Medulla oblongata (tissue), 1 donor: ENCODE results near the gene LPP.
A peak's percentile ranks its signal among the peaks of the same experiment; 100 is the strongest.

Experiments used
- DNase-seq: peaks from one replicate; pipeline ENCODE4 v3.0.0-alpha.2; 2015; ENCODE audit errors: extremely low spot score

LPP gene

GRCh38 chr3:188746291-188746783 is 592.4 kb downstream of the LPP start:
- no peak for DNase-seq

DNA sequence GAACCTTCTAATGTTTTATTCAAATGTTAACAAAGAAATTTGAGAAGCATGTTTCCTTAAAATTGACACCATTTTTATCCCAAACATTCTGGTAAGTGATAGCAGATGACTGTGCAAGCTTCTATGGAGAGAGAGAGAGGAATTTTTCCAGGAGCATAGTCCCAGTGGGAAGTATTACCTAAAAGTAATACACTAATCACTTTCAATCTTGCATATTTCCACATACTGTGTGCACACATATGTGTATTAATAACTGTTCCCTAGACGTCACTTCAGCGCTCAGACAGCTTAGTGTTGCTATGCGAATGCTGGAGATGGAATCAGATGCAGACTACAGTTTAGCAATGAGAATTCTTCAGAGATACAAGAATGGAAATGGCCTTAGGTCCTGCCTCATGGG is 593.5 kb downstream of the LPP start:
- no peak for DNase-seq

DNA sequence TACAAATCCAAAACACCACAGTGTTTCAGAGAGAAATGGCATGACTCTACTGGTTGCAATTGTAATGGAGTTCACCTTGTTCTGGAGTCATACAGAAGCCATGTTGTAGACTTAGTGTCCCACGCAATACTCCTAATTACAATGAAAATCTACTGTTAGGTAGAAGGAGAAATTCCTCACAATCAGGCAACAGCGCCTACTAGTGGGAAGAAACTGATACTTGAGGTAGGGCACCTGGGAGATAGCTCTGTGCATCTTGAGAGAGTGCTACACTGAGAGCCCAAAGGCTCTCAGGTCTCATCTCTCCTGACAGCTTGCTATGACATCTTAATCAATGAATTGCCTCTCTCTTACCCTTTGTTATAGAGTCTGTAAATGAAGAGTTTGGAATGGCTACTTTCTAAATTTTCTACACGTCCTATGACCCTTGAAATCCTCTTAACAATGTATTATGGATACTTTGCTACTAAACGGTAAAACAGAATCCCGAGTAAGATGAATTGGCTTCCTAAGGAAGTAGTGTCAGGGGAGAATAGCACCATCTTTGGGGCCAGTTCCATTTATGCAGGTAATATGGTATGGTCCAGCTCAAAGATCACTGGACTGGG is 595.2 kb downstream of the LPP start:
- DNase-seq, result peak; percentile 24

- DNase-seq, result no peak
Measured at GRCh38 chr3:188749830-188750229, 595.9 kb downstream of the LPP start.

DNA sequence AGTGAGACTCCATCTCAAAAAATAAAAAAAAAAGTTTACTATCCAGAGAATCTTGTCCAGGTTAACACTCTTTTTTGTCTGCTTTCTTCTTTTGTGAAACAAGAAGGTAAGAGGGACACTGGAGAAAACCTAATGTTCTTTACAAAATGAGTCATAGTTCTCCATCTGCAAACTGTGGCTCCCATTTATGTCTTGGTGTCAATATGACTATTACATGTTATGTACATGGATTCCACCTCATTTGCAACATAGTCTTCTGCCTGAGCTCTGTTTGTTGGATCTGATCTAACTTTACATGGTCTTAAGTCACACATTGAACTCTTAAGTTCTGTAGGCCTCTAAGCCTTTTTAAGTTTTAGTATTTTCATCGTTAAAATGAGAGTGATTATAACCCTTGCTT is 596.7 kb downstream of the LPP start:
- DNase-seq, result no peak

DNA sequence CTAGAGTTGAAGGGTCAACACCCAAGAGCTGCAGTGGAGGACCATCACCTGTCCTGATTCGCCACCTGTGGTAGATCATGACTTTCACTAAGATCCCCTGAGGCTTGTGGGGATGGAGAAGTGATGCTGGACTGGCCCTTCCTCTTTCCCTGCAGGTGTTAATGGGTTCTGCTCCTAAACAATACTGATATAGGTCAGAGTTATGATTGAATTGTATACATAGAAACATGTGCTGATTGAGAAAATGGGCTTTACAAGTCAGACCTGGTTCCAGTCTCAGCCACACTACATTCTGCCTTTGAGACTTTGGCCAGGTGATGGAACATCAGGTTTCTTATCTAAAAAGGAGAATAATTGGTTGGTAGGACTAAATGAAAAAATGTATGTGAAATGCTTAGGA is 598.9 kb downstream of the LPP start:
- no peak for DNase-seq

- no peak for DNase-seq
Measured at GRCh38 chr3:188754267-188754666, 600.3 kb downstream of the LPP start.

DNA sequence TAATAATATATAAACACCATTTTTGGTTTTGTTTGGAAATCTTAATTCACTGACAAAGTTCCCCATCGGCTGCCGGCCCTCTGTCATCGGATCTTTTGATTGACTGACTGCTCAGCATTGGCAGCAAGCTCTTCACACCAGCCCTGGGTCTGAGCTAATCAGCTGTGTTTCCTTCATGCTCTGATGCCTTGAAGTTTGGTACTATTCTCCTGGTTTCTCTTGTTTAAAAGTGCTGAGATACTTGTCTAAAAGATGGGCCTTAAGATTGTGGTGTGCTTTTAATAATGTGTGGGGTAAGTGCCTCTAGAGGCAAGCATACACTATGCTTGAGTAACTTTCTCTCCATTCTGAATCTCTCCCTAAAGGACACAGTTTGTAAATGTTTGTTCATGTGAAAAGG is 602.3 kb downstream of the LPP start:
- DNase-seq, result no peak

GRCh38 chr3:188759336-188760005 is 605.5 kb downstream of the LPP start:
- no peak for DNase-seq

DNA sequence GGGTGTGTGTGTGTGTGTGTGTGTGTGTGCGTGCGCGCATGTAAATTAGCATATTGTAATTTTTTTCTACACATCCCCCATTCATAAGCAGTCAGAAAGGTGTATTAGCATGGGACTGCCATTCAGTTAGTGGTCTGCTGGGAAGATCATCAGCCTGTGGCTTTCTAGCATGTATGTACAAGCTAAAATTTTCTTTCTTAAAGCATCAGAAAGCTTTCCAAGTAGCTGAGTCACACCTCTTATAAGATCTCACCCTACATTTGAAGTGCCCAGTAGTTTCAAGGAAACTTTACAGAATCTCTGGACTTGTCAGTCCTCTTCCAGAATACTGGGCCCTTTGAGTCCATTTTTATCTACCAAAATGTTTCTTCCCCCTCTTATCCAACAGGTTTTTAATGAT is 606.5 kb downstream of the LPP start:
- no peak for DNase-seq

DNA sequence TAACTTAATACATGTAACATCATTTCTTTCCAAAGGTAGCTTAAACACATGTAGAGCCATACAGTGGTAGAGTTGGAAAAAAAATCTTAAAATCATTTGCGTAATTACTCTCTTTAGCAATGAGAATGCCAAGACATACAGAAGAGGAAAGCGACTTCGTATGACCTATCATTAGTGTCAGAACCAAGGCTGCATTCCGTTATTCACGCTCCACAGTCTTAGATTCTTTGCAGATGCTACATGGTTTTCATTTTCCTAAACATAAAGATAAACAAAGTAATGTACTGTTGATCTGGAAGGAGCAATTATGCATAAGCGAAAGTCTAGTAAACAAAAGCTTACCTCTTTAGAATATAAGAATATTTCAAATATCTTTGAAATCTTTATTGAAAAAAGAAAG is 607.5 kb downstream of the LPP start:
- no peak for DNase-seq

GRCh38 chr3:188761964-188762363 is 608.0 kb downstream of the LPP start:
- no peak for DNase-seq

DNA sequence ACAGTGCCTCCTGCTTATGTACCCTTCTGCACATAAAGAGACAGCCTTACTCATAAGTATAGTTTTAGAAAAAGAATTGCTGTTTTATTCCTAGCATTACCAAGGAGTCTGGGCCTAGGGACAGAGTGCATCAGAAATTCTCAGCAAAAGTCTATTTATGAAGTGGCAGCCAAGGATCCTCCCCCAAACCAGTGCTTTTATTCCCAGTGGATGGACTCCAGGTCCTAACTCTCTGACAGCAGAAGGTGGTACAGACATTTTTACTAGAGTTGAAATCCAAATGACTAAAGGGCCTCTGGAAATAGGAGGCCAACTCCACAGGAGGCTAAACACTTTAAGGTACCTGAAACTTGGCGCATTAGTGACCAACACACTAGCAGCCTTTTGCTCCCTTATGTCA is 610.7 kb downstream of the LPP start:
- peak; percentile 26 for DNase-seq

DNA sequence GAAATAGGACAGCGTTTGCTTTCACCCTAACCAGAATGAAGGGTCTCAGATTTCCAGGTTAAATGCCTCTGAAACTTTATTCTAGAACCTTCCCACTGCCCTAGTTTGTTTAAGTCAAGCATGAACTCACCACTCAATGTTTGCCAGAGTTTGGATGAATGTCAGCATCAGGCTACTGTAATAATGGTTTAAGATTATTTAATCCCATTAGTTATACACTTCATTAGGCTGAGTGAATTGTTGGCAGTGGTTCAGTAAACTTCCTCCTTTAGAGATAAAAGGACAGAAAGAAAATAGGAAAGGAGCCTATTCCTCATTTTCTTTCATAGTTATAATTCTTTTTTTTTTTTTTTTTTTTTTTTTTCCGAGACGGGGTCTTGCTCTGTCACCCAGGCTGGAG is 615.9 kb downstream of the LPP start:
- DNase-seq, result no peak

- no peak for DNase-seq
Measured at GRCh38 chr3:188772886-188773285, 618.9 kb downstream of the LPP start.

DNA sequence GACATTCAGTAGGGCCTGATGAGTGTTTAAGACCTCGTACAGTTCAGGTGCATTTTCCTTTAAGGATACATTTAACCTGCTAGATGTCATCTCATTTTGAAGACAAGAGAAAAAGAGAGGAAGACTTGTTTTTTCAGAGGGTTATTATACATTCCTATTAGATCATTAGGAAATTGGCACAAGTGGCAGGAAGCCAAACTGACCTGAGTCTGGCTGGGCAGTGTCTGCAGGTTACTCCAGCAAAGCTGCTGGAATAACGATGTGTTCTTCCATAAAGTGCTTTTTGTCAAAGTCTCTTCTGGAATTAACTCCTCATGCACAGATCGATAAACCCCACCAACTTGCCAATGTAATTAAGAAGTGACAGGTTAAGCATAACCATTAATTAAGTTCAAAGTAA is 621.5 kb downstream of the LPP start:
- no peak for DNase-seq

GRCh38 chr3:188776447-188776846 is 622.5 kb downstream of the LPP start:
- no peak for DNase-seq

DNA sequence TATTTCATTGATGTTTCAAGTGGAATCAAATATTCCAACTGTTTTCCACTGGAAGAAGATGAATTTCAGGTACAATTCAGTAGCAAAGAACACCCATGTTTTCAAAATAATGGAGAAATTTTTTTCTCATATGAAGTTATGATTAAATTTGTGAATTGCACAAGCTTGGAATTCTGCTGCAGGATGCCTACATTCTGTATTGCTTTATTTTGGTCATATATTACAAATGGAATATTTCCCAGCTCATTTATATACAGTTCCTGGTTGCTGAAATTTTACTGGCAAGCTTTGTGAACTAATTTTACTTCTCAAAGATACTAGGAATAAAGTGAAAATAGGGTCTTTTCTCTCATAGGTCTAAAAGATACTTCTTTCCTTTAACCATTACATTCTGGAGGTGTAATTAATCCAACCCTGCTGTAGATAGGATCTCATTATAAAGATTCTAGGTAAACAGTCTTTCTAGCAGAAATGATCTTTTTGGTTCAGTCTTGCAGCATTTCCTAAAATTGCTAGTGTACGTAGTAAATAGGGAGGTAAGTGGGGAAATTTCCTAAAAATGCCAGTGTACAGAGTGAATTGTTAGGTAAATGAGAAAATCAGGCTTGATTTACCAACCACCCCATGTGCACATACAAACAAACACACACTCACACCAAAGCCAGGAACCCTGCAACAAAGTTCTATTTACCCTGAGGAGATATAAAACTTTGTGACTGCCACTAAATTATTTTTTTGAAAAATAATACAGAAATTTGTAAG is 624.3 kb downstream of the LPP start:
- DNase-seq, result no peak

GRCh38 chr3:188779281-188779980 is 625.5 kb downstream of the LPP start:
- DNase-seq, result no peak

GRCh38 chr3:188780193-188781147 is 626.5 kb downstream of the LPP start:
- DNase-seq, result peak; percentile 84

DNA sequence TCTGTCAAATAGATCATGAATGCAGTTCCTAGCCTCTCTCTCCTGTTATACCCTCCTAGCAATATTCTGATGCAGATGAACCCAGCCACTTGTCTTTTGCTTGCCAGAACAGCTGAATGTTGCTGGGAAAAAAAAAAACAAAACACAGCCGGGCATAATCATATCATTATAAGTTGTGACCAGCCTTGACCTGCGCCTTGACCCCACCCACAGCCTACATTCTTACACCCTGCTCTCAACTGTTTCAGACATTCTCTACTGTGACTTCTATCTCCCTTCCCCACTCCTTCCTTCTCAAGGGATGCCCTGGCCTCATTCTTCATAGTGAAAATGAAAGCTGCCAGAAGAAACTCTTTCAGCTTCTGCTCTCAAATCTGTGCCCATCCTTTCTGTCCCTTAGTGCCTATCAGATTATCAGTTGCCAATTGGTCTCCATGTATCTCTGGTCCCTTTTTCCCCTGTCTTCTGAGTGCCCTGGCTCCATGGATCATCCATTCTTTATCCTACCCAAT is 628.7 kb downstream of the LPP start:
- no peak for DNase-seq
